Muscle of leg (tissue), 11 donors: ENCODE measurements around the gene NDUFB4. TPM values are rescaled to one million over a fixed set of nuclear protein-coding genes. Genes with fewer than 3 reads are reported as not detected.

Experiments
- DNase-seq: peaks from one replicate; pipeline ENCODE4 v3.0.0; 2013
- H3K27ac ChIP-seq: one replicate; pipeline ENCODE4 v1.5.1; 2013; ENCODE audit warnings: mild to moderate bottlenecking, low read length, control low read depth
- H3K27me3 ChIP-seq: one replicate; pipeline ENCODE4 v1.6.1; 2013; ENCODE audit warnings: low read length; ENCODE audit not compliant: control insufficient read depth, insufficient read depth
- H3K36me3 ChIP-seq: one replicate; pipeline ENCODE4 v1.6.1; 2013; ENCODE audit warnings: low read length; ENCODE audit not compliant: control insufficient read depth, insufficient read depth
- H3K4me1 ChIP-seq: one replicate; pipeline ENCODE4 v1.6.1; 2013; ENCODE audit warnings: low read length; ENCODE audit not compliant: control insufficient read depth, insufficient read depth
- H3K4me3 ChIP-seq: one replicate; pipeline ENCODE4 v1.5.1; 2013; ENCODE audit warnings: low read length, control low read depth
- H3K9me3 ChIP-seq: replicated peaks from 2 replicates; pipeline ENCODE4 v1.6.1; 2013; ENCODE audit warnings: low read depth, low read length; ENCODE audit not compliant: control insufficient read depth
- WGBS: methylation state at CpG from one replicate; pipeline ENCODE4 v1.1.5; 2013; ENCODE audit warnings: missing lambda C conversion rate; ENCODE audit not compliant: insufficient coverage; 5-methylcytosine and 5-hydroxymethylcytosine counted together
- polyA plus RNA-seq, 8 donors: library from polyadenylated mRNA; unstranded; fragments of 120-200 nt; gene quantifications; one replicate each; pipeline versions ENCODE4 v1.2.1 to v1.2.3, GENCODE V29; 2013; ENCODE audit warnings: inconsistent platforms in 1 of 8, low replicate concordance in 1 of 8; ENCODE audit not compliant: insufficient read length in 8 of 8, insufficient read depth in 1 of 8
- total RNA-seq: library from RNA; stranded (reverse); fragments of 120-200 nt; gene quantifications from one replicate; pipeline ENCODE4 v1.2.4, GENCODE V29; 2013

Gene NDUFB4
- total and polyA plus RNA-seq, 9 donors, result 131 to 194 (median 173) TPM

DNA sequence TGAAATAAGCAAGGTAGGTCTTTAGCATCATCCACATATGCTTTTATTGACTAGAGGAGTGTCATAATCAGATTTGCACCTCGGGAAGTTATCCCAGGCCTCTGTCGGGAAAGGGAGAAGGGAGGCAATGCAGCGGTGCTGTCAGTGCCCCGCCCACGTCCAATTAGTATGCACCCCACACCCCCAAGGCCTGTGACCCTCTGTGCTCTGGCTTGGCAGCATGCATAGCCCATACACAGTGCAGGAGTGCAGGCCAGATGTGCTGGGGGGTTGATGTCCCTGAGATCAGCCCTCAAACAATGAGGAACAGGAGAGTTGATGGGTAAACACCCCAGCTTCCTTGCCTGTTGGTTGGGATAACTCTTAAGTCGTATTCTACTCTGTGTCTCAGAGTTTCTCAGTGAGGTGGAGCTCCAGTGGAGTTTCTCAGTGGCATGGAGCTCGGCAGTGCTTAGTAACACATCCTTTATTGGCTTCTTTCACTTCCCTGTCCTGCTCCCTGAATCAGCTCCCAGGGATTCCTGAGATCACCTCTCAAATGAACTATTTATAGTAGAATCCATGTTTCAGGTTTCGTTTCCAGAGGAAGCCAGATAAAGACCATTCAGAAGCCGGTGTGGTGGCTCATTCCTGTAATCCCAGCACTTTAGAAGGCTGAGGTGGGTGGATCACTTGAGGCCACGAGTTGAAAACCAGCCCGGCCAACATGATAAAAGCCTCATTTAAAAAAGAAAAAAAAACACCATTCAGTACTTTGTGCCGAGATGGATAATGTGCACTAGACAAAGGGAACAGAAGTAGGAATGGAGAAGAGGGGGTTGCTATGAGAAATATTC lies 26.7 kb upstream of the NDUFB4 start:
- Histone ChIP-seq H3K9me3 (no peaks in the 10 kb centered on the region), H3K27me3 (no peaks in the 10 kb centered on the region), H3K27ac (no peak overlapping the region), H3K4me3 (no peak overlapping the region), H3K4me1 (no peaks in the 10 kb centered on the region), H3K36me3 (no peaks in the 10 kb centered on the region)
- 54% methylated on average over 2 of the region's 12 CpGs for WGBS
- no peak for DNase-seq

DNA sequence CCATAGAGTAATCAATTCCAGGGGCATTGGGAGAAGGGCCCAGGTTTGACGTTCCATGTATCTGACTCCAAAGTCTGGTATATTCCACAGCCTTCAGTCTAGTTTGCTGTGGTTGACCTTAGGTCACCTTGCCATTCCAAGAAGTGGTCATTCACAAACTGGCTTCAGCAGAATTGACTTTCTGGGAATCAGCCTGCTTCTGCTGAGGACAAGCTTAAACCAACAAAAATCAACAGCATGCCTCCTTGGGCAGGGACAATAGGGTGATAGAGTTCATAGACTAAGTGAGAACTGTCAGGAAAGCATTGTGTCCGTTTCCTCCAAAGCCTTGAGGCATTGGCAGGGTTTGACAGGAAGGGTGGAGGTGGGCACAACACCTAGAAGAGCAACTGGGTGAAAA lies 24.1 kb upstream of the NDUFB4 start:
- no peak overlapping the region for H3K27ac ChIP-seq
- H3K4me3 ChIP-seq, result no peak overlapping the region
- 89% methylated on average over 2 of the region's 2 CpGs for WGBS
- H3K36me3 ChIP-seq, result no peaks in the 10 kb centered on the region
- no peaks in the 10 kb centered on the region for H3K4me1 ChIP-seq
- no peaks in the 10 kb centered on the region for H3K27me3 ChIP-seq
- no peaks in the 10 kb centered on the region for H3K9me3 ChIP-seq
- no peak for DNase-seq

DNA sequence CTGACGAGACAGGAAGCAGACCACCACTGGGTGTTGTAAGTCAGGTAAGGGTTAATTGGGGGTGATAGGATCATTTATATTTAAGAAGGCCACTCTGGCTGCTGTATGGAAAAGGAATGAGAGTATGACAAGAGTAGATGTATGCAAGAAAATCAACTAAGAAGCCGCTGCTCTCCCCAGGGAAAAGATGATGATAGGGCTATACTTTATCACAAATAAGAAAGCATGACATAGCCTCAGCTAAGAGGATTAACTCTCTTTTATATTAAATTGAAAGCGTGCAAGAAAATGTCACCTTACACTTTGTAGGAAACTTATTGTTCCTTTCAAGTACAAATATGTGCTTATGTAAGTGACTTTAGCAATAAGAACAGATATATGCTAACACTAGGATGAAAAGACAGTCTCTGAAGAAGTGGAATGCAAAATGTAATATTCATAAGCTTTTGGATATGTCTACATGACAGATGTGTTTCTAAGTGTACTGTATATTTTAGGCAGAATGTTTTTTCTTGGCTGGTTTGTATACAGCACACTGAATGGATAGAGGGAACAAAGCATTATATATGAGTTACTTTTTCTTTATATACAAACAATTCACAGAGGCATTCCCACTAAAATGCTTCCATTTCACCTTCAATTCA lies 8.7 kb upstream of the NDUFB4 start:
- 42% methylated on average over 1 of the region's 3 CpGs for WGBS
- H3K36me3 ChIP-seq, result no peaks in the 10 kb centered on the region
- no peak for DNase-seq

DNA sequence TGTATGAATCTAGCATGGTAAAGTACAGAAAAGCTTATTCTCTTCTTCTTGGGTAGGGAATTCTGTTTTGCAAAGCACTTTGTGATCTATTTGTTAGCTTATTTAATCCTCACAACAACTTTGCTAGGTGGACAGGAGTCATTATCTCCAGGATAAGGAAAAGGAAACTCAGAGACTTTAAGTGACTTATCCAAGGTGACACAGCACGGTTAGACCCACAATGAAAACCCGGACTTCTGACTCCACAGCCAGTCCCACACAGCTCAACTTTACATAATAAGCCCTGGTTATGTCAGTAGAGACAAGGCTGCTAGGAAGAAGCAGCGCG lies 384 bp upstream of the NDUFB4 start:
- Histone ChIP-seq H3K27ac (peak overlapping the region; percentile 73), H3K27me3 (no peaks in the 10 kb centered on the region)
- WGBS, result 0% methylated on average over 4 of the region's 4 CpGs

More for the DNA sequence above, 8.7 kb upstream of the NDUFB4 start:
- Histone ChIP-seq H3K4me3 (no peak overlapping the region), H3K27ac (no peak overlapping the region), H3K27me3 (no peaks in the 10 kb centered on the region), H3K4me1 (no peaks in the 10 kb centered on the region), H3K9me3 (peaks cover 2% of the 10 kb centered on the region)

DNA sequence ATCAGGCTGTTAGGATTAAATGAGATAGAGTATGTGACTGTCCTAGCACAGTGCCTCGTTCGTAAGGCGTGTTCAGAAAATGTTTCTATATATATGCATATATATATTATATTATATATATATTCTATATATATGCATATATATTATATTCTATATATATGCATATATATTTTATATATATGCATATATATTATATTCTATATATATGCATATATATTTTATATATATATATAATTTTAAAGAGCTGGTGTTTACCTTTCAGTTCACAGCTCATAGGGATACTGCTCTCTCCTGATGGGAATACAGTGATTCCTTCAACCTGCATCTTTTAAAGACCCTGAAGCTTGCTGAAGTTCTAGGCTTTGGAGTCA lies 702 bp downstream of the NDUFB4 start:
- Histone ChIP-seq H3K9me3 (no peaks in the 10 kb centered on the region), H3K27me3 (no peaks in the 10 kb centered on the region), H3K36me3 (peaks cover 12% of the 10 kb centered on the region), H3K4me3 (peak overlapping the region; percentile 91), H3K27ac (peak overlapping the region; percentile 94), H3K4me1 (no peaks in the 10 kb centered on the region)
- WGBS, result no CpG with 5 or more reads among the region's 3 CpGs
- DNase-seq, result no peak

More for the DNA sequence above, 384 bp upstream of the NDUFB4 start:
- Histone ChIP-seq H3K36me3 (peaks cover 10% of the 10 kb centered on the region), H3K9me3 (no peaks in the 10 kb centered on the region), H3K4me3 (peak overlapping the region; percentile 91), H3K4me1 (no peaks in the 10 kb centered on the region)
- DNase-seq, result no peak

DNA sequence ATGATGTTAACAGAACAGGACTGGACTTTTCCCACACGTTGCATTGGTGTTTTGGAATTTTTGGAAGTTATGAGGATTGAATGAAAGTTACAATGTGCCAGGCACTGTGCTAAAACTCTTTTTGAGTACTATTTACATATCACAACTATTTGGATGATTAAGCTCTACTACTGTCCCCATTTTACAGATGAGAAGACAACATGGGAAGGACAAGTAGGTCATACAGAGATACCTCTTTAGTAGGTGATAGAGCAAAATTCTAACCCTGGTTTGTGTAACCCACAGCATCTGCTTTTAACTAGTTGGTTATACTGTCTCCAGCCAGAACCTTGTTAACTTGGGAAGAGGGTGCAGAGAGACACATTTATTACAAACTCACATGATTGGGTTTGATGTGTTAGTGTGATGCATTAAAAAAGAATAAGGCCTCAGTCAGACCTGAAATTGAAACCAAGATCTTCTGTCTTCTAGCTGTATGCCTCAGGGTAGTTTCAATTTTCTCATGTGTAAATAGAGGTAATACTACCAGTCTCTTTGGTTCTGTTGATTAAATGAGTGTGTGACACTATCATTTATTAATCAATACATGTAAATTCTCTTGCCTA lies 1.4 kb downstream of the NDUFB4 start:
- H3K4me1 ChIP-seq, result no peaks in the 10 kb centered on the region
- H3K27ac ChIP-seq, result no peak overlapping the region
- H3K36me3 ChIP-seq, result peaks cover 17% of the 10 kb centered on the region
- H3K4me3 ChIP-seq, result no peak overlapping the region
- no peaks in the 10 kb centered on the region for H3K27me3 ChIP-seq
- no peaks in the 10 kb centered on the region for H3K9me3 ChIP-seq
- DNase-seq, result no peak
- WGBS, result no CpG with 5 or more reads among the region's 1 CpG

DNA sequence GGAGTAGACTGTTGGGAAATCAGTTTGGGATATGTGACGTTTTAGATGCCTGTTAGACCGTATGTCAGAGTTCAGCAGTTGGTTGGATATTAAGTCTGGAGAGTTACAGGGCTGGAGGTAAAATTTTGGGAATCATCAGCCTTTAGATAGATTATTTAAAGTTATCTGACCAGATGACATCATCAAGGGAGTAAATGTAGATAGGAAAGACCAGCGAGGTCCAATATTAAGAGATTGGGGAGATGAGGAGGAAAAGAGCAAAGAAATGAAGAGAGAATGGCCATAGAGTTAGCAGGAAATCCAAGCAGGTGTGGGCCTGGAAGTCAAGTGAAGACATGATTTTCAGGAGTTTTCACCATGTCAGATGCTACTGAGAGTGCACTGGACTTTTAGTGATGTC lies 3.1 kb downstream of the NDUFB4 start:
- no peaks in the 10 kb centered on the region for H3K9me3 ChIP-seq
- WGBS, result 78% methylated on average over 3 of the region's 3 CpGs
- H3K36me3 ChIP-seq, result peaks cover 23% of the 10 kb centered on the region
- no peaks in the 10 kb centered on the region for H3K27me3 ChIP-seq
- no peak overlapping the region for H3K4me3 ChIP-seq
- no peaks in the 10 kb centered on the region for H3K4me1 ChIP-seq
- no peak overlapping the region for H3K27ac ChIP-seq
- DNase-seq, result no peak

DNA sequence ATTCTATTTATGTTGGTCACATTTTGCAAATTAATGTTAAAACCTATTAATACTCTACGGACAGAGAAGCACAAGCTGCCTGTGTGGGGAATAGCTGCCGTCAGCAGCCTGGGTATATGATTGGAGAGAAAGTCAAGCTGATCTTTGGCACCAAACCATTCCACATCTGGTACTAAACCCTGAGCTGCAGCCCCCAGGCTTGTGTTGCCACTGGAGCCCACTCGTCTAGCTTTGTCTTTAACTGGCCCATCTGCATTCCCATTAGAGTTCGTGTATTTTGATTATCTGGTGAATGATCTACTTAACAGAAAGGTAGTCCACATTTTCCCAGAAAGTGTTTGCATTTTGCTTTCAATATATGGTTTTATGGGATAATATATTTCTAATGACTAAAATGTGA lies 5.4 kb downstream of the NDUFB4 start:
- Histone ChIP-seq H3K27me3 (no peaks in the 10 kb centered on the region), H3K27ac (no peak overlapping the region), H3K9me3 (no peaks in the 10 kb centered on the region), H3K4me3 (no peak overlapping the region), H3K4me1 (no peaks in the 10 kb centered on the region), H3K36me3 (peaks cover 23% of the 10 kb centered on the region)
- no peak for DNase-seq
- no CpG with 5 or more reads among the region's 4 CpGs for WGBS

DNA sequence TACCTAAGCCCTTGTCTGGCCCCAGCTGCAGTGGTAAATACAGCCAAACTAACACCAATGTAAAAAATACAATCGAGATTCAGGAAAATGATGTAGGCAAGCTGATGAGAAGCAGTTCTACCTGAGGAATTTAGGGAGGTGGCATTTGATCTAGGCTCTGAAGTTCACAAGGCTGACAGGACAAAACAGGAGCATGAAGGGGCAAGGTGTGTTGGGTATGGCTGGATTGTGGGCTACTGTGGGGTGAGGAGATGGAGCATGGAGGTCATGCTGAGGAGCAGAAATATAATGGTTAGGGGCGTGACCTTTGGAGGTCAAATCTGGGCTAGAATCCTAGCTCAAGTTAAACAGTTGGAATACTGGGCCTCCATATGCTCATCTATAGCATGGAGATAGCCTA lies 6.5 kb downstream of the NDUFB4 start:
- no peak overlapping the region for H3K4me3 ChIP-seq
- H3K9me3 ChIP-seq, result no peaks in the 10 kb centered on the region
- no peak overlapping the region for H3K27ac ChIP-seq
- peaks cover 23% of the 10 kb centered on the region for H3K36me3 ChIP-seq
- 83% methylated on average over 2 of the region's 2 CpGs for WGBS
- H3K27me3 ChIP-seq, result no peaks in the 10 kb centered on the region
- no peaks in the 10 kb centered on the region for H3K4me1 ChIP-seq
- no peak for DNase-seq

DNA sequence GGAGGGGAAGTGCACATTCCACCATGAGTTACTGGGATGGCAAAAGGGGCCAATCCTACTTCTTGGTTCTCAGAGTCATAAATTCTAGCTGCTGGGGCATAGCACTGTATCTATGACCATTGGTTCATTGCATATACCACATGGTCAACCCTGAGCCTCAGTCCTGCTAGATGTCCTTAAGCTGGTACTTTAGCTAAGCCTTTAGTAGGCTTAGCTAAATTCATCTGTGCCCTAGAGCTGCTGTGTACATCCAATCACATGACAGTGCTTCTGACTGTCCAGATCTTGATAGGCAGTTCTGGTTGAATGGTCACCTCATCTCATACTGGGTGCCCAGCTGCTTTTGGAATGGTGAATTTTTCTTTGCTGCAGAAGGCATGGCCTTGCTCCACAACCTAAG lies 8.2 kb downstream of the NDUFB4 start:
- Histone ChIP-seq H3K4me3 (no peak overlapping the region), H3K4me1 (no peaks in the 10 kb centered on the region), H3K27ac (no peak overlapping the region), H3K9me3 (no peaks in the 10 kb centered on the region), H3K36me3 (peaks cover 14% of the 10 kb centered on the region), H3K27me3 (no peaks in the 10 kb centered on the region)
- DNase-seq, result no peak
